Stimulated activated CD4-positive, alpha-beta T cell treated with anti-CD3 and anti-CD28 coated beads, TNF-alpha, amount 100 ng/mL, for 48 hours (primary cell): ENCODE measurements around the gene LZTS2.
"Not testable (repeated sequence)": the region's sequence is repeated elsewhere in the genome, so short reads cannot be mapped to it uniquely, and the experiment has no call there.

Experiments
- DNase-seq, 3 donors: peaks; one replicate each; pipeline ENCODE4 v3.0.0-alpha.2; 2020; ENCODE audit warnings: low read depth in 3 of 3

Gene LZTS2

GRCh38 chr10:101033276-101033675 is 33.7 kb downstream of the LZTS2 start:
- no peak for DNase-seq

- not testable (repeated sequence) for DNase-seq
Observed at GRCh38 chr10:101034404-101034803, 34.8 kb downstream of the LZTS2 start.

GRCh38 chr10:101035314-101035713 is 35.7 kb downstream of the LZTS2 start:
- DNase-seq: no peak

GRCh38 chr10:101035916-101036702 is 36.5 kb downstream of the LZTS2 start:
- no peak for DNase-seq

- no peak for DNase-seq
Observed at GRCh38 chr10:101036726-101037125, 37.1 kb downstream of the LZTS2 start.

- no peak for DNase-seq
Observed at GRCh38 chr10:101038484-101038883, 38.9 kb downstream of the LZTS2 start.

- DNase-seq: no peak
Observed at GRCh38 chr10:101040061-101040460, 40.5 kb downstream of the LZTS2 start.

GRCh38 chr10:101040851-101041250 is 41.2 kb downstream of the LZTS2 start:
- no peak for DNase-seq

GRCh38 chr10:101041252-101041761 is 41.7 kb downstream of the LZTS2 start:
- peak; percentile 42 to 60 (median 49) for DNase-seq

- DNase-seq: no peak
Observed at GRCh38 chr10:101042118-101042517, 42.5 kb downstream of the LZTS2 start.

GRCh38 chr10:101042667-101043362 is 43.2 kb downstream of the LZTS2 start:
- peak; percentile 78 to 90 (median 84) for DNase-seq

- DNase-seq: no peak
Observed at GRCh38 chr10:101043363-101043707, 43.7 kb downstream of the LZTS2 start.

GRCh38 chr10:101044117-101044516 is 44.5 kb downstream of the LZTS2 start:
- no peak for DNase-seq

- DNase-seq: no peak
Observed at GRCh38 chr10:101046332-101047238, 47.0 kb downstream of the LZTS2 start.

GRCh38 chr10:101047268-101047667 is 47.7 kb downstream of the LZTS2 start:
- no peak for DNase-seq

- DNase-seq: no peak
Observed at GRCh38 chr10:101047961-101048892, 48.6 kb downstream of the LZTS2 start.

GRCh38 chr10:101050208-101051069 is 50.8 kb downstream of the LZTS2 start:
- DNase-seq: peak in 2 of 3 donors; percentile 59 to 71

GRCh38 chr10:101052285-101052684 is 52.7 kb downstream of the LZTS2 start:
- DNase-seq: no peak

GRCh38 chr10:101053516-101053915 is 53.9 kb downstream of the LZTS2 start:
- no peak for DNase-seq

GRCh38 chr10:101054351-101054750 is 54.7 kb downstream of the LZTS2 start:
- no peak for DNase-seq
